SIG-M5 treated with dmso at 0.1 percent for 504 hours (cell line): ENCODE results near the gene ZCCHC14.
"Not testable (repeated sequence)": the region's sequence is repeated elsewhere in the genome, so short reads cannot be mapped to it uniquely, and the experiment has no call there.

Experiments
- DNase-seq: peaks from one replicate; lab custom pipeline; 2025; ENCODE audit not compliant: unreplicated experiment; lab: John Stamatoyannopoulos, UW

The ZCCHC14 gene

GRCh38 chr16:87388818-87389134, 104.0 kb downstream of the ZCCHC14 start:
- no peak for DNase-seq

GRCh38 chr16:87387942-87388817, 104.6 kb downstream of the ZCCHC14 start:
- DNase-seq, result peak; percentile 98

GRCh38 chr16:87384875-87385167, 108.0 kb downstream of the ZCCHC14 start:
- not testable (repeated sequence) for DNase-seq

DNA sequence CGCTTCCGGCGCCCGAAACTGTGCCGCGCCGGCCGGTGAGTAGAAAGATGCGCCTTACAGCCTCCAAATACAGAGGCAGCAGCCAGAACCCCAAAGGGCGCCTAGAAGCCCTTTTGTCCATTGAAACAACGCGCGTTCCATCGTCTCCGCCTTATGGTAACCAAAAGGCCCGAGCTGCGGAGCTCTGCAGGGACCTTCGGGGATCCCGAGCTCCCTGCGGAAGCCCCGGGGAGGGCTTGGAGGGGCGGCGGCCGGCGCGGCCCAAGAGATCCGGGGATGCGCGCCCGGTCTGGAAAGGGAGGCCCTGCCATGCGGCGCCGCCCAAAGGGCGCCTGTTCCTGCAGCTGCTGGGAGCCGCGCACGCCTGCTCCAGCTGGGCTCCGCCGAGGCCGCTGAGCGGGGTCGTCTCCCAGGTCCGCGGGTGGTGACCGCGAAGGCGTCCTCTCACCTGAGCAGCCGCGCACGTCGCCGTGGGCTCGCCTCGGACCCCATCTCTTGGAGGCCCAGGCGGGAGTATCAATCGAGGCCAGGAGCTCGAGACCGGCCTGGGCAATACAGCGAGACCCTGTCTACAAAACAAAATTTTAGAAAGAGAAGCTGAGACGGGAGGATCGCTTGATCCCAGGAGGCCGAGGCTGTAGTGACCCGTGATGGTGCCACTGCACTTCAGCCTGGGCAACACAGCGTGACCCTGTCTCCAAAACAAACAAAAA, 108.5 kb downstream of the ZCCHC14 start:
- DNase-seq, result peak; percentile 85

DNA sequence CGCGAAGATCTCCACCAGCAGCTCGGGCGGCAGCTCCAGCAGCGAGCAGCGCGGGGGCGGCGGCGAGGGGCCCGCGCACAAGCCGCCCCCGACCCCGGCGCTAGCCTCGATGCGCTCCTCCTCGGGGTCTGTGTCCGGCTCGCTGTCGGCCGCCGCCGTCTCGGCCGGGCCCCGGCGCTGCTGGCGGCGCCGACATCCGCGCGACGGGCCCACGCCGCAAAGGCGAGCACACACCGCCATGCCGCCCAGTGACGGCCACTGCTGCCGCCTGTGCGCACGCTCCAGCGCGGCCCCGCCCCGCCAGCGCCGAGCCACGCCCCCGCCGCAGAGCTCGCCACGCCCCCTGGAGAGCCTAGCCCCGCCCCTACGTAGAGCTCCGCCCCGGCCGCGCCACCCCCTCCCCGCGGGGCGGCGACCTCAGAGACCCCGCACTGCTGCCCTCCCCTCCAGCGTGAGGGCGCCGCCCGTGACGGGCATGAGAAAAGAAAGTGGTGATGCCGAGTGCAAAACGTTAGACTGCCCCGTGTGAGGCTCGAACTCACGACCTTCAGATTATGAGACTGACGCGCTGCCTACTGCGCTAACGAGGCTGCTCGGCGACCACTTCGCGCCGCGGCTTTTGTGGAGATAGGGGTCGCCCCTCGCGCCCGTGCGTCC, 109.2 kb downstream of the ZCCHC14 start, which contains the start of gene FBXO31:
TSS of gene FBXO31 (minus strand) at position 272 of the 657 bp plus-strand sequence. CDS start at position 240, 32 bp downstream.
- DNase-seq, result peak; percentile 85

- DNase-seq, result no peak
Measured at GRCh38 chr16:87382023-87382785, 110.6 kb downstream of the ZCCHC14 start.

DNA sequence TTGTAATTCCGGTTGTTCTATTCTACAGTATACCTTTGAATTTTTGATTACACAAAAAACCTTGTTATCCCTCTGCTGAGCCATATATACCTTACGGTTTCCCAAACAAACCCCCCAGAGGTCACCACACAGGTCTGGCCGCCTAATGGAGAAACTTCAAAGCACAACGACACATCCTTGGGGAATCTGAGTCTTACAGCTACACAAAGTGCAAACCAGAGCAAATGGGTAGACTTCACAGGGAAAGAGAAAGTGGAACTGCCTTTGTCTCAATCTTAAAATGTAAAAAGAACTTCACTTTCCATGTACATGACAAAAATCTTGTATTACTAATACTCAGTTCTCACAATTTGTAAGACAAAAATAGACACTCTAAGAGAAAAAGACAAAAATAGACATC, 111.9 kb downstream of the ZCCHC14 start:
- no peak for DNase-seq

GRCh38 chr16:87380403-87380802, 112.4 kb downstream of the ZCCHC14 start:
- no peak for DNase-seq

- not testable (repeated sequence) for DNase-seq
Measured at GRCh38 chr16:87379312-87379752, 113.5 kb downstream of the ZCCHC14 start.

DNA sequence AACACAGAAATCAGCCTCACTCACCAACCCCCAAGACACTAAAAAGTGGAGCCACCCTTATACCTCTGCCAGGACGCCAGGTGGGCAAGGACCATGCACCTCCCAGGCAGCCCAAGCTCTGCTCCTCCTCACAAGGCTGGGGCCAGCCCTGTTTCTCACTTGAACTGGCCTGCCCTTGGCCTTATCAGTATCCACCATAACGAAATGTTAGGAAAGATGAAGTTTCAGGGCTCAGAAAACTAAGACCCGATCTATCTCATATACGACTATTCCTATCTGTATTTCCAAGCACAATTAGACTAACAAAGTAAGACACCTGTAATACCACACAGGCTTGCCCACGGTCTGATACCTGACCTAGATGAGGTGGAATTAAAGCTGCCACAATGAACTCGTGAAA, 116.2 kb downstream of the ZCCHC14 start:
- DNase-seq, result no peak

- no peak for DNase-seq
Measured at GRCh38 chr16:87375426-87376135, 117.2 kb downstream of the ZCCHC14 start.

DNA sequence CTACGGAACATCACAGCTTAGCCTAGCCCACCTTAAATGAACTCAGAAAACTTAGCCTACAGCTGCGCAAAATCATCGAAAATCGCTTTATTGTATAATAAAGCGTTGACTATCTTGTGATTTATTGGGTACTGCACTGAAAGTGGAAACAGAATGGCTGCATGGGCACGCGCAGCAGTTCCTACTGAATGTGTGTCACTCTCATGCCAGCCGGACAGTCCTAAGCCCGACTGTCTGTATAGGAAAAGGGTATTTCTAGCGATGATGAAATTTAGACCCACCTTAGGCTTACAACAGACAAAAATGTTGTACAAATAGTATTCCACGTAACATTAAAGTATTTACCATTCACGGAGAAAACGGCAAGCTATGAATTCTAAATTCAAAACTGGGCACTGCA, 118.5 kb downstream of the ZCCHC14 start:
- DNase-seq, result no peak

DNA sequence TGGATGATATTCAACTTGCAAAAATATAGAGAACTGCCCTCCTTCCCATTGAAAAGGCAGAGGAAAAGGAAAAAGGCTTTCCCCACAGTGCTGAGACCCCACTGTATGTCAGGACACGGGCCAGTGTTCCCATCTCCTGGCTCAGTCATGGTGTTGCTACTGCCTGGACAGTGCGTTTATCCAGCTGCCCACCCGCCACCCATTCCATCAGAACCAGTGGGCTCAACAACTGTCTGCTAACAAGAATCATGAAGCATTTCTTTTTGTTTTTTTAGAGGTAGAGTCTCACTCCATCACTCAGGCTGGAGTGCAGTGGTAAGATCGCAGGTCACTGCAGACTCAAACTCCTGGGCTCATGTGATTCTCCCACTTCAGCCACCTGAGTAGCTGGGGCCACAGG, 120.5 kb downstream of the ZCCHC14 start:
- DNase-seq, result no peak

DNA sequence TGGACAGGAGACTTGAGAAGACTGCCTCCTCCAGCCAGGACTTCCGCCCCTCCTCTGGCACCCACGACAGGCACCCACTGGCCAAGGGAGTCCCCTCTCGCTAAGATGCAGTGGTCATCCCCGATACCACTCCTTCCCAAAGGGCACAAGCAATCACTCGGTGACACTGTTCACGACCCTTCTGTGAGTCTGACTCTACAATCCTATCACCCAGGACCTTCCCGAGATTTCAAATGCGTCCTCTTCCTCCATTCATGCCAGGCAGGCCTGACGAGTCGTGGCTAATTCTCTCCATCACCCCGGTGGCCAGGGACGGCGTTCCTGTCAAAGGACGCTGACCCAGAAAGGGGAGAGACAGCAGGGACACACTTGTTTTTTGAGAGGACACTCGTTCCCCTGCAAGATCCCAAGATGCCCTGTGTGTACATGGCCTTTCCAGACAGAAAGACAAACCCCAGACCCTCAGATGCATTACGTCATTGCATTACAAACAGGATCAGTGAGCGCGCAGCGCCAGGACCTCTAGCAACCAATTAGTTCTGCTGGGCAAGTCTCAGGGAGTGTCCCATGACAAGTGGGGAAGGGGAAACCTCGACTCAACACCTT, 121.5 kb downstream of the ZCCHC14 start:
- DNase-seq, result no peak

DNA sequence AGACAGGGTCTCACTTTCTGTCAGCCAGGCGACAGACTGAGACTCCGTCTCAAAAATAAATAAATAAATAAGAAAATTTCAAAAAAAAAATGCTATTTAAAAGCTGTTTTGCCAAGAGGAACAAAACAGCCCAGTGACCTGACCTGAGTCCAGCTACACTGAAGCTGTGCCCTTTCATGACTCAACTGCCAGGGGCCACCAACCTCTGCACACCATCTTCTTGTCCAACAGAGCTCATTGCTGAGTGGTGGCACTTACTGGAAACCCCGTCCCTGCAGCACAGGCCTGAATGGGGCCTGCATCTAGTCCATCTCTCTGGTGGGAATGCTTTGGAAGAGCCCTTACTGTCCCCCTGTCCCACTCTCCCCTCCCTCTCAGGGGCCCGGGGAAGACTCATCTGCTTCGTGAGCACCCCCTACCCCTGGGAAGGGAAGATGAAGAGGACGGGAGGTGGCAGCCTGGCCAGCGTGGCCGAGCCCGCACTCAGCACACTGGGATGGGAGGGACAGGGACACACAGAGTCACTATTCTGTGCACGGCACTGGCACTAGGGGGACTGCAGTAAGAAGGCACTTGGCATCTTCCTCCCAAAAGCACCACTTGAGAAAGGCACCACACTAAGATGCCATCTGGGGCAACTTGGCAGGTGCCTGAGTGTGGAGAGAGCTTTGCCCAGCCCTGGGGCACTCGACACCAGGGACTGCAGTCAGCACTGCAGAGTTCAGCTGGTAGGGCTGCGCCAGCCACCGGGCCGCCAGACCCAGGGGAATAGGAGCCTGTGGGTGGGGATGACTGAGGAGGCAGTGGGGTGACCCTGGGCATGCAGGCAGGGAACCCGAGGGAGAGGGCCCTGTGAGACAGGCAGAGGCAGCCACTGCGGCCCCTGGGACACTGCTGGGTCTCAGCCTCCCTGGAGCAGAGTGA, 122.8 kb downstream of the ZCCHC14 start:
- DNase-seq, result no peak

GRCh38 chr16:87369117-87369765, 123.6 kb downstream of the ZCCHC14 start:
- no peak for DNase-seq

- DNase-seq, result peak; percentile 51
Measured at GRCh38 chr16:87368029-87368770, 124.6 kb downstream of the ZCCHC14 start.

DNA sequence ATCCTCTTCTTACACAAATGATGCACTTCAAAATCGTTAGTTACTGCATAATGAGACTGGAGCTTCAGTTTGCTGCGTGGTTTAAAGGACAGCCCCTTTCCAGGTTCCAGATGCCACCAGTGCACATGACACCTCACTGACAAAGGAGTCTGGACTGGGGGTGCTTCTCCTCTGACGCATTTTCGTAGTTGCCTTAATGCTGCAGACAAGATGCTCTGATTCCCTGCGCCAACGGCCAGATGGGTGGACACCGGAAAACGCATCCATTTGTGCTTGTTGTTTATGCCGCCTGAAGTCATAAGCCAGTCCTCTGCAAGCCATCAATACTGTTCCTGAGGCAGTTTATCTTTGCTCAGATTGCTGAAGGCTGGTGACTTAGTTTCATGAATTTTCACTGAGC, 125.3 kb downstream of the ZCCHC14 start:
- DNase-seq, result no peak
